SK-N-SH treated with all-trans-retinoic acid at 6 μM for 48 hours (cell line): ENCODE results near the gene IMMT.

Source experiments
- ATAC-seq: fragments of 200-7000 bp; cut with Tn5 transposase; 3 replicates; pipeline ENCODE4 v1.9.1; 2020; ENCODE audit warnings: mild to moderate bottlenecking, moderate library complexity
- ARNTL ChIP-seq: fragments of 450-650 bp; formaldehyde crosslinking; IDR thresholded peaks from 2 replicates; pipeline ENCODE4 v1.5.0; 2020; ENCODE audit warnings: low read depth, mild to moderate bottlenecking, moderate library complexity, borderline replicate concordance
- BACH2 ChIP-seq: fragments of 250-450 bp; sonication (Bioruptor Pico); IDR thresholded peaks from 2 replicates; pipeline ENCODE4 v1.9.0; 2021; ENCODE audit warnings: mild to moderate bottlenecking, borderline replicate concordance
- CSDC2 ChIP-seq: fragments of 250-450 bp; sonication (Bioruptor Pico); IDR thresholded peaks from 2 replicates; pipeline ENCODE4 v1.5.0; 2020; ENCODE audit warnings: mild to moderate bottlenecking, moderate library complexity
- ESRRG ChIP-seq: fragments of 250-450 bp; sonication (Bioruptor Pico); IDR thresholded peaks from 2 replicates; pipeline ENCODE4 v1.6.1; 2021; ENCODE audit warnings: mild to moderate bottlenecking
- GLIS3 ChIP-seq: fragments of 250-450 bp; sonication (Bioruptor Pico); IDR thresholded peaks from 2 replicates; pipeline ENCODE4 v1.5.0; 2020; ENCODE audit warnings: mild to moderate bottlenecking, moderate library complexity
- ISL1 ChIP-seq: fragments of 250-450 bp; sonication (Bioruptor Pico); IDR thresholded peaks from 2 replicates; pipeline ENCODE4 v2.1.2; 2022; ENCODE audit warnings: mild to moderate bottlenecking, moderate library complexity
- OSR1 ChIP-seq: fragments of 250-450 bp; sonication (Bioruptor Pico); IDR thresholded peaks from 2 replicates; pipeline ENCODE4 v1.8.0; 2022; ENCODE audit warnings: moderate library complexity, mild to moderate bottlenecking, inconsistent platforms
- PATZ1 ChIP-seq: fragments of 250-450 bp; sonication (Bioruptor Pico); IDR thresholded peaks from 2 replicates; pipeline ENCODE4 v1.8.0; 2020; ENCODE audit warnings: mild to moderate bottlenecking, moderate library complexity, borderline replicate concordance
- POU6F1 ChIP-seq: fragments of 250-450 bp; sonication (Bioruptor Pico); IDR thresholded peaks from 2 replicates; pipeline ENCODE4 v1.8.0; 2021; ENCODE audit warnings: low read depth, mild to moderate bottlenecking, moderate library complexity, borderline replicate concordance
- PPARA ChIP-seq: fragments of 250-450 bp; sonication (Bioruptor Pico); IDR thresholded peaks from 2 replicates; pipeline ENCODE4 v1.5.0; 2020; ENCODE audit warnings: mild to moderate bottlenecking, borderline replicate concordance
- RARB ChIP-seq: fragments of 250-450 bp; sonication (Bioruptor Pico); IDR thresholded peaks from 2 replicates; pipeline ENCODE4 v1.8.0; 2021; ENCODE audit warnings: mild to moderate bottlenecking, moderate library complexity
- SNAI2 ChIP-seq: fragments of 250-450 bp; sonication (Bioruptor Pico); IDR thresholded peaks from 2 replicates; pipeline ENCODE4 v1.5.0; 2020; ENCODE audit warnings: mild to moderate bottlenecking, moderate library complexity
- TCF4 ChIP-seq: fragments of 250-450 bp; sonication (Bioruptor Pico); IDR thresholded peaks from 2 replicates; pipeline ENCODE4 v1.8.0; 2021; ENCODE audit warnings: mild to moderate bottlenecking, moderate library complexity, borderline replicate concordance
- TOX ChIP-seq: fragments of 250-450 bp; sonication (Bioruptor Pico); IDR thresholded peaks from 2 replicates; pipeline ENCODE4 v1.8.0; 2021; ENCODE audit warnings: mild to moderate bottlenecking, moderate library complexity, borderline replicate concordance
- TSHZ2 ChIP-seq: fragments of 250-450 bp; sonication (Bioruptor Pico); IDR thresholded peaks from 2 replicates; pipeline ENCODE4 v1.5.0; 2020; ENCODE audit warnings: mild to moderate bottlenecking, moderate library complexity
- ZC3H10 ChIP-seq: fragments of 250-450 bp; sonication (Bioruptor Pico); IDR thresholded peaks from 2 replicates; pipeline ENCODE4 v1.5.1; 2021; ENCODE audit warnings: mild to moderate bottlenecking, moderate library complexity
- ZFP3 ChIP-seq: fragments of 250-450 bp; sonication (Bioruptor Pico); IDR thresholded peaks from 2 replicates; pipeline ENCODE4 v1.5.0; 2020; ENCODE audit warnings: mild to moderate bottlenecking, moderate library complexity
- ZFP30 ChIP-seq: fragments of 450-650 bp; formaldehyde crosslinking; IDR thresholded peaks from 2 replicates; pipeline ENCODE4 v1.5.0; 2022; ENCODE audit warnings: mild to moderate bottlenecking, moderate library complexity
- ZNF565 ChIP-seq: fragments of 450-650 bp; formaldehyde crosslinking; conservative IDR thresholded peaks from 2 replicates; pipeline ENCODE4 v1.5.0; 2020; ENCODE audit warnings: low read depth, mild to moderate bottlenecking, moderate library complexity
- ZNF70 ChIP-seq: fragments of 450-650 bp; formaldehyde crosslinking; IDR thresholded peaks from 2 replicates; pipeline ENCODE4 v1.5.0; 2020; ENCODE audit warnings: mild to moderate bottlenecking, moderate library complexity
- ZNF8 ChIP-seq: fragments of 450-650 bp; formaldehyde crosslinking; IDR thresholded peaks from 2 replicates; pipeline ENCODE4 v1.5.0; 2020; ENCODE audit warnings: mild to moderate bottlenecking, moderate library complexity
- TF ChIP-seq, protein P1 (sequence below): fragments of 250-450 bp; sonication (Bioruptor Pico); IDR thresholded peaks from 2 replicates; pipeline ENCODE4 v1.5.1; 2021; ENCODE audit warnings: mild to moderate bottlenecking, moderate library complexity

The IMMT gene

DNA sequence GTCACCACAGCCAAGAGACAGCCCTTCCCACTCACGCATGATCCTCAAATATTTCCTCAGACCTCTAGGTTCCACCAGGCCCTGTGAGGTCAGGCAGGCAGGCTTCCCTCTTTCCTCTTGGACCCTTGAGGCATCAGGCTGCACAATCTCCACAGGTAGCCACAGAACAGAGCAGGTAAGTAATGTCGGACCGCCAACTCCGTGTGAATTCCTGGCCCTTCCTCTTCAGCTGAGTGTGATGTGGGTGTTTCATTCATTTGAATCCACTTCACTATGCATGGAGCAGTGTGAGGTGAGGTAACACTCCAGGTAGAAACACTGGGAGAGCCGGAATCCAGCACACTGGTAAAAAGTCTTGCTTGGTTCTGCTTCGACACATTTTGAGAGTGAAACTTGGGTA, 48.0 kb upstream of the IMMT start (continued):
- no peak for TF ChIP-seq TSHZ2
- no peak for TF ChIP-seq ZFP3 (CRISPR knock-in tag)
- TF ChIP-seq TCF4: no peak
- TF ChIP-seq ESRRG: no peak
- TF ChIP-seq RARB (CRISPR knock-in tag): no peak
- TF ChIP-seq CSDC2 (CRISPR knock-in tag): no peak
- TF ChIP-seq GLIS3 (CRISPR knock-in tag): no peak

- ATAC-seq: no peak
- TF ChIP-seq ZNF70 (CRISPR knock-in tag): peak; percentile 20; the same call in 1 of the 2 replicates
- TF ChIP-seq OSR1 (CRISPR knock-in tag): no peak
- no peak for TF ChIP-seq TCF4
Measured at GRCh38 chr2:86241611-86242010, 46.3 kb upstream of the IMMT start.

- no peak for TF ChIP-seq ZFP30 (CRISPR knock-in tag)
- TF ChIP-seq GLIS3 (CRISPR knock-in tag): no peak
- no peak for TF ChIP-seq PPARA (CRISPR knock-in tag)
- TF ChIP-seq TOX (CRISPR knock-in tag): no peak
- no peak for TF ChIP-seq ZC3H10 (CRISPR knock-in tag)
- TF ChIP-seq POU6F1 (CRISPR knock-in tag): no peak
- TF ChIP-seq ZNF565 (CRISPR knock-in tag): no peak
- TF ChIP-seq ZFP3 (CRISPR knock-in tag): no peak
- TF ChIP-seq TSHZ2: no peak
- TF ChIP-seq ARNTL (CRISPR knock-in tag): no peak
- TF ChIP-seq, protein P1, sequence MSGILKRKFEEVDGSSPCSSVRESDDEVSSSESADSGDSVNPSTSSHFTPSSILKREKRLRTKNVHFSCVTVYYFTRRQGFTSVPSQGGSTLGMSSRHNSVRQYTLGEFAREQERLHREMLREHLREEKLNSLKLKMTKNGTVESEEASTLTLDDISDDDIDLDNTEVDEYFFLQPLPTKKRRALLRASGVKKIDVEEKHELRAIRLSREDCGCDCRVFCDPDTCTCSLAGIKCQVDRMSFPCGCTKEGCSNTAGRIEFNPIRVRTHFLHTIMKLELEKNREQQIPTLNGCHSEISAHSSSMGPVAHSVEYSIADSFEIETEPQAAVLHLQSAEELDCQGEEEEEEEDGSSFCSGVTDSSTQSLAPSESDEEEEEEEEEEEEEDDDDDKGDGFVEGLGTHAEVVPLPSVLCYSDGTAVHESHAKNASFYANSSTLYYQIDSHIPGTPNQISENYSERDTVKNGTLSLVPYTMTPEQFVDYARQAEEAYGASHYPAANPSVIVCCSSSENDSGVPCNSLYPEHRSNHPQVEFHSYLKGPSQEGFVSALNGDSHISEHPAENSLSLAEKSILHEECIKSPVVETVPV (CRISPR knock-in tag): no peak
- TF ChIP-seq TCF4: no peak
- TF ChIP-seq ISL1 (CRISPR knock-in tag): no peak
- TF ChIP-seq ESRRG: no peak
- no peak for TF ChIP-seq SNAI2 (CRISPR knock-in tag)
- no peak for ATAC-seq
Measured at GRCh38 chr2:86240251-86240650, 45.0 kb upstream of the IMMT start.

GRCh38 chr2:86239745-86240144, 44.5 kb upstream of the IMMT start:
- no peak for ATAC-seq
- TF ChIP-seq ARNTL (CRISPR knock-in tag): no peak
- TF ChIP-seq TOX (CRISPR knock-in tag): no peak
- TF ChIP-seq ISL1 (CRISPR knock-in tag): no peak
- TF ChIP-seq ZNF8 (CRISPR knock-in tag): no peak
- TF ChIP-seq ESRRG: no peak
- TF ChIP-seq PATZ1 (CRISPR knock-in tag): no peak
- TF ChIP-seq TCF4: no peak
- TF ChIP-seq SNAI2 (CRISPR knock-in tag): no peak
- no peak for TF ChIP-seq TSHZ2
- TF ChIP-seq PPARA (CRISPR knock-in tag): no peak
- no peak for TF ChIP-seq ZFP3 (CRISPR knock-in tag)
- no peak for TF ChIP-seq OSR1 (CRISPR knock-in tag)
- TF ChIP-seq ZNF70 (CRISPR knock-in tag): no peak
- no peak for TF ChIP-seq ZC3H10 (CRISPR knock-in tag)
- TF ChIP-seq RARB (CRISPR knock-in tag): no peak
- TF ChIP-seq ZNF565 (CRISPR knock-in tag): no peak
- TF ChIP-seq BACH2: no peak
